PFSK-1 (cell line): ENCODE results near the gene SCART1.

Experiments
- FOXP2 ChIP-seq: optimal IDR thresholded peaks from 2 replicates; pipeline ENCODE3; 2011; ENCODE audit warnings: borderline replicate concordance, control low read depth, inconsistent platforms; ENCODE audit not compliant: insufficient read depth; ENCODE audit errors: extremely low read length, extremely low read depth
- POLR2AphosphoS5 ChIP-seq: IDR thresholded peaks from 2 replicates; pipeline ENCODE4 v1.6.1; 2012; ENCODE audit warnings: low read depth, mild to moderate bottlenecking, control low read depth, low read length, moderate library complexity
- REST ChIP-seq, 2 experiments: IDR thresholded peaks; 2 replicates each; pipeline versions ENCODE4 v1.6.1 to v1.8.0; 2011 to 2012; ENCODE audit warnings: low read depth in 2 of 2, low read length in 2 of 2, control low read depth in 1 of 2, inconsistent platforms in 1 of 2, mild to moderate bottlenecking in 1 of 2, moderate library complexity in 1 of 2; ENCODE audit not compliant: insufficient read depth in 1 of 2
- SIN3A ChIP-seq: IDR thresholded peaks from 2 replicates; pipeline ENCODE4 v1.6.1; 2012; ENCODE audit warnings: mild to moderate bottlenecking, low read length, moderate library complexity, borderline replicate concordance; ENCODE audit not compliant: insufficient read depth
- TAF1 ChIP-seq: IDR thresholded peaks from 2 replicates; pipeline ENCODE4 v1.6.1; 2012; ENCODE audit warnings: low read length, control low read depth, borderline replicate concordance; ENCODE audit not compliant: insufficient read depth

- TF ChIP-seq SIN3A (no peak), POLR2AphosphoS5 (no peak), FOXP2 (no peak), REST (IDR thresholded peaks at IDR 0.05; ENCODE audit: insufficient read depth in 1 of 2, low read depth in 2 of 2, low read length in 2 of 2) (no peak), TAF1 (no peak)
These were observed 17.8 kb downstream of the SCART1 start for GRCh38 chr10:133471300-133472109.
